HCT116 (cell line): ENCODE measurements around the gene EMB. TPM values are rescaled to one million over a fixed set of nuclear protein-coding genes. Genes with fewer than 3 reads are reported as not detected.

ENCODE experiments used
- ATAC-seq: fragments of 200-7000 bp; cut with Tn5 transposase; 2 replicates; pipeline ENCODE4 v1.9.1; 2020; ENCODE audit warnings: mild to moderate bottlenecking, moderate library complexity
- BruUV-seq: library from RNA; stranded (reverse); fragments of 400-500 nt; replicated peaks from 2 replicates; lab custom pipeline; 2021; lab: Mats Ljungman, UMichigan
- CTCF ChIA-PET: fragments of 300-600 bp; sonication (Branson Sonifier 250); formaldehyde crosslinking; loops from one replicate; lab custom pipeline; 2021; ENCODE audit warnings: antibody characterized with exemption; lab: Charles Lee
- POLR2A ChIA-PET: fragments of 300-600, 350-600 bp; sonication (Branson Sonifier 250); formaldehyde crosslinking; loops from one replicate; lab custom pipeline; 2021; ENCODE audit warnings: antibody characterized with exemption; lab: Charles Lee
- RAD21 ChIA-PET, 2 experiments: fragments of 300-600 bp; sonication (Branson Sonifier 250); formaldehyde crosslinking; loops; one replicate each; lab custom pipeline; 2023; ENCODE audit warnings: low total read pairs in 2 of 2; ENCODE audit not compliant: uncharacterized antibody in 2 of 2, unreplicated experiment in 2 of 2, low non-redundant PET in 1 of 2; lab: Charles Lee
- DNase-seq: peaks from one replicate; pipeline ENCODE4 v3.0.0-alpha.2; 2010; ENCODE audit warnings: low read depth, low spot score
- H2AFZ ChIP-seq: fragments of 200-600 bp; shearing (Covaris generic), sonication (generic); 2 replicates; pipeline ENCODE4 v1.6.1; 2017; ENCODE audit warnings: low read depth, mixed run types, mixed read lengths, antibody characterized with exemption, low read length; ENCODE audit not compliant: poor library complexity, severe bottlenecking
- H3K27ac ChIP-seq: 2 replicates; pipeline ENCODE4 v1.5.1; 2012; ENCODE audit warnings: low read depth, low read length
- H3K27me3 ChIP-seq: fragments of 200-600 bp; sonication (generic); 2 replicates; pipeline ENCODE4 v1.6.1; 2016; ENCODE audit warnings: mixed run types, low read length, mixed read lengths; ENCODE audit not compliant: insufficient read depth
- H3K36me3 ChIP-seq, 2 experiments: fragments of 200-500 bp in 1 of 2; fragments of 200-600 bp in 1 of 2; sonication (Bioruptor generic) in 1 of 2; sonication (generic) in 1 of 2; 2 replicates each; pipeline versions ENCODE4 v1.5.1 to v1.6.1; 2014 to 2016; ENCODE audit warnings: low read length in 2 of 2, inconsistent platforms in 1 of 2, mixed read lengths in 1 of 2, mixed run types in 1 of 2; ENCODE audit not compliant: insufficient read depth in 2 of 2, control insufficient read depth in 1 of 2
- H3K4me1 ChIP-seq, 2 experiments: fragments of 200-600 bp in 1 of 2; sonication (generic) in 1 of 2; 2 replicates each; pipeline versions ENCODE4 v1.5.1 to v1.6.1; 2012 to 2017; ENCODE audit warnings: low read length in 2 of 2, inconsistent platforms in 1 of 2, mild to moderate bottlenecking in 1 of 2, mixed read lengths in 1 of 2, mixed run types in 1 of 2, moderate library complexity in 1 of 2; ENCODE audit not compliant: insufficient read depth in 2 of 2, control insufficient read depth in 1 of 2
- H3K4me2 ChIP-seq: fragments of 200-600 bp; sonication (generic); 2 replicates; pipeline ENCODE4 v1.6.1; 2017; ENCODE audit warnings: mixed run types, low read length, mixed read lengths
- H3K4me3 ChIP-seq, 2 experiments: fragments of 200-600 bp in 1 of 2; sonication (generic) in 1 of 2; replicated peaks in 1 of 2; 2 replicates each; pipeline ENCODE4 v1.5.1; 2011 to 2016; ENCODE audit warnings: low read length in 2 of 2, control low read depth in 1 of 2, low read depth in 1 of 2, mild to moderate bottlenecking in 1 of 2, mixed read lengths in 1 of 2, mixed run types in 1 of 2
- H3K79me2 ChIP-seq: fragments of 200-600 bp; sonication (generic); 2 replicates; pipeline ENCODE4 v1.6.1; 2017; ENCODE audit warnings: mild to moderate bottlenecking, mixed run types, low read length, moderate library complexity, mixed read lengths; ENCODE audit not compliant: insufficient read depth
- H3K9ac ChIP-seq: fragments of 200-600 bp; sonication (generic); 2 replicates; pipeline ENCODE4 v1.6.1; 2016; ENCODE audit warnings: low read length, mixed read lengths
- H3K9me2 ChIP-seq: fragments of 200-600 bp; sonication (generic), shearing (Covaris generic); 2 replicates; pipeline ENCODE4 v1.6.1; 2017; ENCODE audit warnings: mixed run types, mild to moderate bottlenecking, moderate library complexity; ENCODE audit not compliant: insufficient read depth
- H3K9me3 ChIP-seq, 2 experiments: fragments of 200-500 bp in 1 of 2; fragments of 200-600 bp in 1 of 2; sonication (Bioruptor generic) in 1 of 2; sonication (generic) in 1 of 2; 2 replicates each; pipeline ENCODE4 v1.6.1; 2014 to 2017; ENCODE audit warnings: low read length in 2 of 2, mixed read lengths in 2 of 2, inconsistent platforms in 1 of 2, low read depth in 1 of 2, mild to moderate bottlenecking in 1 of 2, mixed run types in 1 of 2, moderate library complexity in 1 of 2; ENCODE audit not compliant: control insufficient read depth in 1 of 2, insufficient read depth in 1 of 2
- H4K20me1 ChIP-seq: fragments of 200-600 bp; sonication (generic), shearing (Covaris generic); 2 replicates; pipeline ENCODE4 v1.6.1; 2017; ENCODE audit warnings: mixed run types, mild to moderate bottlenecking, moderate library complexity; ENCODE audit not compliant: insufficient read depth
- ATF3 ChIP-seq: IDR thresholded peaks from 2 replicates; pipeline ENCODE4 v1.6.1; 2012
- CBX3 ChIP-seq: IDR thresholded peaks from 2 replicates; pipeline ENCODE4 v1.6.1; 2012; ENCODE audit warnings: low read depth
- CEBPB ChIP-seq: IDR thresholded peaks from 2 replicates; pipeline ENCODE4 v1.6.1; 2012; ENCODE audit warnings: low read depth
- EGR1 ChIP-seq: IDR thresholded peaks from 2 replicates; pipeline ENCODE4 v1.6.1; 2012; ENCODE audit warnings: low read depth
- ELF1 ChIP-seq: IDR thresholded peaks from 2 replicates; pipeline ENCODE4 v1.6.1; 2012; ENCODE audit warnings: low read depth, borderline replicate concordance
- FOSL1 ChIP-seq: IDR thresholded peaks from 2 replicates; pipeline ENCODE4 v1.6.1; 2012; ENCODE audit warnings: low read depth
- MAX ChIP-seq: IDR thresholded peaks from 2 replicates; pipeline ENCODE4 v1.6.1; 2012
- RAD21 ChIP-seq: IDR thresholded peaks from 2 replicates; pipeline ENCODE4 v1.6.1; 2012; ENCODE audit warnings: low read depth, mild to moderate bottlenecking
- REST ChIP-seq: IDR thresholded peaks from 2 replicates; pipeline ENCODE4 v1.6.1; 2012; ENCODE audit warnings: low read depth
- SIN3A ChIP-seq: IDR thresholded peaks from 2 replicates; pipeline ENCODE4 v1.6.1; 2012; ENCODE audit warnings: low read depth
- SP1 ChIP-seq: IDR thresholded peaks from 2 replicates; pipeline ENCODE4 v1.6.1; 2012; ENCODE audit warnings: low read depth
- SRF ChIP-seq: IDR thresholded peaks from 2 replicates; pipeline ENCODE4 v1.6.1; 2012; ENCODE audit warnings: low read depth
- TCF7L2 ChIP-seq: IDR thresholded peaks from 2 replicates; pipeline ENCODE4 v1.7.0; 2011; ENCODE audit warnings: borderline replicate concordance, inconsistent platforms; ENCODE audit not compliant: insufficient read depth, insufficient read length; ENCODE audit errors: extremely low read depth
- ZBTB33 ChIP-seq: IDR thresholded peaks from 2 replicates; pipeline ENCODE4 v1.6.1; 2011; ENCODE audit warnings: mild to moderate bottlenecking, low read length, moderate library complexity; ENCODE audit not compliant: insufficient replicate concordance; ENCODE audit errors: extremely low read depth
- ZFX ChIP-seq: fragments of 450-650 bp; IDR thresholded peaks from 2 replicates; pipeline ENCODE4 v1.6.1; 2017
- ZNF274 ChIP-seq: fragments of 200-500 bp; sonication (Bioruptor generic); IDR thresholded peaks from 2 replicates; pipeline ENCODE4 v1.6.1; 2014; ENCODE audit warnings: mild to moderate bottlenecking, low read depth, low read length, inconsistent platforms
- intact Hi-C: fragments of 100-400 bp; cut with micrococcal nuclease; formaldehyde crosslinking; loops from 2 replicates; pipeline ENCODE4 v1.10.0; 2022
- total RNA-seq: library from RNA; stranded (reverse); gene quantifications from one replicate; pipeline ENCODE4 v1.2.1, GENCODE V29; 2021; ENCODE audit not compliant: unreplicated experiment

Gene EMB
- total RNA-seq, 1 experiment from 2014 or later, result 15.2 TPM

- Histone ChIP-seq H3K4me2 (no peak overlapping the region), H3K79me2 (no peaks in the 10 kb centered on the region), H2AFZ (no peak overlapping the region), H3K27me3 (no peaks in the 10 kb centered on the region), H3K9me3 (no peaks in the 10 kb centered on the region), H3K4me1 (no peaks in the 10 kb centered on the region), H3K9ac (no peak overlapping the region), H3K4me3 (no peak overlapping the region), H3K27ac (no peak overlapping the region), H3K36me3 (no peaks in the 10 kb centered on the region), H3K9me2 (no peaks in the 10 kb centered on the region), H4K20me1 (no peaks in the 10 kb centered on the region)
- ATAC-seq (no peak), DNase-seq (no peak)
- ChIA-PET POLR2A (no interaction called here), RAD21 (no interaction called here), CTCF (no interaction called here)
- BruUV-seq, result no TSS peak
- no peak for TF ChIP-seq SIN3A
- no peak for TF ChIP-seq FOSL1
- no peak for TF ChIP-seq RAD21
- no peak for TF ChIP-seq EGR1
- TF ChIP-seq ZBTB33, result no peak
- TF ChIP-seq SP1, result no peak
- no peak for TF ChIP-seq ZNF274
- TF ChIP-seq REST, result no peak
- TF ChIP-seq ELF1, result no peak
- TF ChIP-seq SRF, result no peak
- TF ChIP-seq TCF7L2, result no peak
- TF ChIP-seq CEBPB, result no peak
- no peak for TF ChIP-seq CBX3
- TF ChIP-seq ZFX, result no peak
- no peak for TF ChIP-seq ATF3
- no peak for TF ChIP-seq MAX
- intact Hi-C loops, result no loop called here
Observed at GRCh38 chr5:50463726-50464125, 22.6 kb upstream of the EMB start.
